Measurements from ENCODE around the gene MED1.

Gene MED1

GRCh38 chr17:39361064-39361463, 90.0 kb downstream of the MED1 start:
- DNase-seq = no peak

GRCh38 chr17:39360537-39360936, 90.5 kb downstream of the MED1 start:
- DNase-seq = no peak

- DNase-seq = no peak
Observed at GRCh38 chr17:39359994-39360393, 91.1 kb downstream of the MED1 start.

- no peak for DNase-seq
Observed at GRCh38 chr17:39357986-39358385, 93.1 kb downstream of the MED1 start.

GRCh38 chr17:39357488-39357887, 93.6 kb downstream of the MED1 start:
- DNase-seq = no peak

Data from AML-193 (cell line).